H9 (cell line): Measurements from ENCODE around the gene UQCC2. TPM values are rescaled to one million over a fixed set of nuclear protein-coding genes. Genes with fewer than 3 reads are reported as not detected.

Experiments
- DNase-seq: peaks from one replicate; pipeline ENCODE4 v3.0.0-alpha.2; 2017
- H2AFZ ChIP-seq: one replicate; pipeline ENCODE4 v1.6.1; 2013; ENCODE audit warnings: mild to moderate bottlenecking, low read length, control low read depth, moderate library complexity
- H2AK5ac ChIP-seq: 2 replicates; pipeline ENCODE4 v1.6.1; 2013; ENCODE audit warnings: low read length, control low read depth, mixed read lengths; ENCODE audit not compliant: insufficient read length
- H2BK120ac ChIP-seq: one replicate; pipeline ENCODE4 v1.6.1; 2013; ENCODE audit warnings: low read depth, mild to moderate bottlenecking, low read length, control low read depth, inconsistent platforms; ENCODE audit not compliant: poor library complexity, severe bottlenecking
- H2BK12ac ChIP-seq: 2 replicates; pipeline ENCODE4 v1.6.1; 2013; ENCODE audit warnings: low read length, control low read depth, mixed read lengths, low read depth; ENCODE audit not compliant: insufficient read length
- H2BK15ac ChIP-seq: 2 replicates; pipeline ENCODE4 v1.6.1; 2013; ENCODE audit warnings: low read depth, low read length, control low read depth
- H2BK20ac ChIP-seq: one replicate; pipeline ENCODE4 v1.6.1; 2013; ENCODE audit warnings: low read depth, mild to moderate bottlenecking, low read length, control low read depth, inconsistent platforms; ENCODE audit not compliant: poor library complexity, severe bottlenecking
- H2BK5ac ChIP-seq: 2 replicates; pipeline ENCODE4 v1.6.1; 2013; ENCODE audit warnings: low read length, control low read depth, mixed read lengths; ENCODE audit not compliant: insufficient read length
- H3K14ac ChIP-seq: 2 replicates; pipeline ENCODE4 v1.6.1; 2013; ENCODE audit warnings: low read length, control low read depth; ENCODE audit not compliant: insufficient read depth
- H3K18ac ChIP-seq: 2 replicates; pipeline ENCODE4 v1.6.1; 2013; ENCODE audit warnings: low read depth, mild to moderate bottlenecking, mixed read lengths, low read length, control low read depth; ENCODE audit not compliant: insufficient read length
- H3K23ac ChIP-seq: 2 replicates; pipeline ENCODE4 v1.6.1; 2013; ENCODE audit warnings: low read length, control low read depth, mixed read lengths, low read depth; ENCODE audit not compliant: insufficient read length
- H3K23me2 ChIP-seq: 2 replicates; pipeline ENCODE4 v1.6.1; 2013; ENCODE audit warnings: low read depth, mild to moderate bottlenecking, mixed read lengths, low read length, control low read depth; ENCODE audit not compliant: insufficient read length, poor library complexity, severe bottlenecking
- H3K27ac ChIP-seq: 2 replicates; pipeline ENCODE4 v1.5.1; 2013; ENCODE audit warnings: low read length, control low read depth, mixed read lengths, low read depth; ENCODE audit not compliant: insufficient read length
- H3K27me3 ChIP-seq: 2 replicates; pipeline ENCODE4 v1.6.1; 2013; ENCODE audit warnings: low read length, control low read depth, inconsistent platforms; ENCODE audit not compliant: insufficient read depth
- H3K4ac ChIP-seq: 2 replicates; pipeline ENCODE4 v1.6.1; 2013; ENCODE audit warnings: low read depth, mild to moderate bottlenecking, control low read depth, inconsistent platforms, low read length, moderate library complexity
- H3K4me1 ChIP-seq: 2 replicates; pipeline ENCODE4 v1.6.1; 2013; ENCODE audit warnings: low read length, control low read depth, inconsistent platforms; ENCODE audit not compliant: insufficient read depth
- H3K4me2 ChIP-seq: 2 replicates; pipeline ENCODE4 v1.6.1; 2013; ENCODE audit warnings: low read length, control low read depth, mixed read lengths; ENCODE audit not compliant: insufficient read length, insufficient read depth
- H3K56ac ChIP-seq: 2 replicates; pipeline ENCODE4 v1.6.1; 2013; ENCODE audit warnings: low read depth, mild to moderate bottlenecking, mixed read lengths, low read length, control low read depth; ENCODE audit not compliant: insufficient read length
- H3K79me1 ChIP-seq: 2 replicates; pipeline ENCODE4 v1.6.1; 2013; ENCODE audit warnings: low read depth, mild to moderate bottlenecking, moderate library complexity, low read length, control low read depth, inconsistent platforms; ENCODE audit not compliant: insufficient read depth, poor library complexity, severe bottlenecking
- H3K79me2 ChIP-seq: 2 replicates; pipeline ENCODE4 v1.6.1; 2013; ENCODE audit warnings: low read length, control low read depth, inconsistent platforms; ENCODE audit not compliant: insufficient read depth
- H3K9ac ChIP-seq: 2 replicates; pipeline ENCODE4 v1.6.1; 2013; ENCODE audit warnings: low read length, control low read depth, mixed read lengths; ENCODE audit not compliant: insufficient read length; ENCODE audit errors: extremely low read depth
- H3K9me3 ChIP-seq: one replicate; pipeline ENCODE4 v1.6.1; 2013; ENCODE audit warnings: low read depth, low read length, inconsistent platforms; ENCODE audit not compliant: control insufficient read depth
- H3T11ph ChIP-seq: one replicate; pipeline ENCODE4 v1.6.1; 2013; ENCODE audit warnings: mild to moderate bottlenecking, low read length, control low read depth, inconsistent platforms
- H4K20me1 ChIP-seq: one replicate; pipeline ENCODE4 v1.6.1; 2013; ENCODE audit not compliant: control insufficient read depth, insufficient read length, insufficient read depth
- H4K5ac ChIP-seq: 2 replicates; pipeline ENCODE4 v1.6.1; 2013; ENCODE audit warnings: low read depth, mild to moderate bottlenecking, mixed read lengths, low read length, control low read depth; ENCODE audit not compliant: insufficient read length
- H4K8ac ChIP-seq: replicated peaks from 2 replicates; pipeline ENCODE4 v1.6.1; 2013; ENCODE audit warnings: low read length, control low read depth, mixed read lengths, low read depth; ENCODE audit not compliant: insufficient read length
- H4K91ac ChIP-seq: 2 replicates; pipeline ENCODE4 v1.6.1; 2013; ENCODE audit warnings: low read depth, mild to moderate bottlenecking, moderate library complexity, mixed read lengths, low read length, control low read depth; ENCODE audit not compliant: insufficient read length
- H3K27ac Mint-ChIP-seq, 3 experiments: 2 replicates in 2 of 3; 3 replicates in 1 of 3; pipeline ENCODE4 v1.8.0; 2020 to 2021; ENCODE audit warnings: mixed read lengths in 3 of 3, mild to moderate bottlenecking in 1 of 3, moderate library complexity in 1 of 3
- H3K27me3 Mint-ChIP-seq: 2 replicates; pipeline ENCODE4 v1.8.0; 2021; ENCODE audit warnings: low read depth, mild to moderate bottlenecking, moderate library complexity, mixed read lengths
- H3K36me3 Mint-ChIP-seq, 3 experiments: 2 replicates in 2 of 3; 3 replicates in 1 of 3; pipeline ENCODE4 v1.8.0; 2020 to 2021; ENCODE audit warnings: low read depth in 3 of 3, mixed read lengths in 3 of 3; ENCODE audit not compliant: insufficient read depth in 1 of 3
- H3K4me1 Mint-ChIP-seq, 2 experiments: 2 replicates each; pipeline ENCODE4 v1.8.0; 2020; ENCODE audit warnings: mixed read lengths in 2 of 2
- H3K4me3 Mint-ChIP-seq, 2 experiments: 2 replicates in 1 of 2; 3 replicates in 1 of 2; pipeline ENCODE4 v1.8.0; 2020 to 2021; ENCODE audit warnings: mild to moderate bottlenecking in 2 of 2, mixed read lengths in 2 of 2, moderate library complexity in 1 of 2
- H3K9me3 Mint-ChIP-seq, 2 experiments: 2 replicates in 1 of 2; 3 replicates in 1 of 2; pipeline ENCODE4 v1.8.0; 2020; ENCODE audit warnings: mild to moderate bottlenecking in 2 of 2, mixed read lengths in 2 of 2, moderate library complexity in 1 of 2
- CTCF ChIP-seq: fragments of 200-600 bp; sonication (generic); conservative IDR thresholded peaks from 3 replicates; pipeline ENCODE4 v1.8.0; 2021; ENCODE audit warnings: antibody characterized with exemption, mild to moderate bottlenecking
- WGBS: extraction: QIAGEN DNeasy Blood & Tissue Kit; methylation state at CpG from one replicate; pipeline ENCODE4 v1.1.7; 2013; ENCODE audit warnings: missing lambda C conversion rate, low lambda C conversion rate, mixed read lengths; ENCODE audit not compliant: insufficient read length; ENCODE audit errors: extremely low coverage; 5-methylcytosine and 5-hydroxymethylcytosine counted together
- total RNA-seq: library from RNA; stranded (reverse); gene quantifications from 2 replicates; pipeline ENCODE4 v1.2.1, GENCODE V29; 2021

The UQCC2 gene
- total RNA-seq, 1 experiment from 2014 or later: 140 TPM

- H3K14ac ChIP-seq: no peak overlapping the region
- no peak overlapping the region for H3K27ac ChIP-seq
- no peak overlapping the region for H3K4me2 ChIP-seq
- no CpG with 5 or more reads among the region's 16 CpGs for WGBS
- H2AFZ ChIP-seq: no peak overlapping the region
- H3K27me3 ChIP-seq: no peaks in the 10 kb centered on the region
- H2BK15ac ChIP-seq: no peak overlapping the region
- H3K9me3 ChIP-seq: no peaks in the 10 kb centered on the region
- no peak overlapping the region for H3K23ac ChIP-seq
- H2BK5ac ChIP-seq: no peak overlapping the region
- peaks cover 2% of the 10 kb centered on the region; the same call in 1 of the 2 replicates for H3K79me2 ChIP-seq
- Mint-ChIP-seq H3K4me3 (no peak overlapping the region), H3K36me3 (peaks cover 22 to 67% (median 50%) of the 10 kb centered on the region in 3 experiments; a peak in 6 of 7 replicates), H3K27me3 (no peaks in the 10 kb centered on the region; the same call in 1 of the 2 replicates), H3K4me1 (peaks cover 38 to 48% of the 10 kb centered on the region in 2 experiments), H3K9me3 (no peaks in the 10 kb centered on the region), H3K27ac (peak overlapping the region in 2 of 3 experiments; percentile 65 to 86; a peak in 4 of 7 replicates)
- no peak overlapping the region for H3K18ac ChIP-seq
- DNase-seq: no peak
- no peak overlapping the region for H3K4ac ChIP-seq
- peaks cover 6% of the 10 kb centered on the region; the same call in 1 of the 2 replicates for H3K4me1 ChIP-seq
- H3K9ac ChIP-seq: no peak overlapping the region
- no peak overlapping the region for H2AK5ac ChIP-seq
- no peaks in the 10 kb centered on the region for H4K20me1 ChIP-seq
- H2BK20ac ChIP-seq: no peak overlapping the region
- no peak overlapping the region for H3K56ac ChIP-seq
- H4K5ac ChIP-seq: no peak overlapping the region
- H2BK12ac ChIP-seq: no peak overlapping the region
- H4K91ac ChIP-seq: no peak overlapping the region
- no peak overlapping the region for H2BK120ac ChIP-seq
- peaks cover 3% of the 10 kb centered on the region for H3K23me2 ChIP-seq
- no peak overlapping the region for H3T11ph ChIP-seq
- H4K8ac ChIP-seq: no peak overlapping the region
- H3K79me1 ChIP-seq: peaks cover 7% of the 10 kb centered on the region
- 0 out of 3 replicates have a peak, but pooled peaks have one; percentile 17 for TF ChIP-seq CTCF
Observed at GRCh38 chr6:33705955-33706725, 5.4 kb downstream of the UQCC2 start.
